ENCODE results near the gene HCFC1.

Gene HCFC1

DNA sequence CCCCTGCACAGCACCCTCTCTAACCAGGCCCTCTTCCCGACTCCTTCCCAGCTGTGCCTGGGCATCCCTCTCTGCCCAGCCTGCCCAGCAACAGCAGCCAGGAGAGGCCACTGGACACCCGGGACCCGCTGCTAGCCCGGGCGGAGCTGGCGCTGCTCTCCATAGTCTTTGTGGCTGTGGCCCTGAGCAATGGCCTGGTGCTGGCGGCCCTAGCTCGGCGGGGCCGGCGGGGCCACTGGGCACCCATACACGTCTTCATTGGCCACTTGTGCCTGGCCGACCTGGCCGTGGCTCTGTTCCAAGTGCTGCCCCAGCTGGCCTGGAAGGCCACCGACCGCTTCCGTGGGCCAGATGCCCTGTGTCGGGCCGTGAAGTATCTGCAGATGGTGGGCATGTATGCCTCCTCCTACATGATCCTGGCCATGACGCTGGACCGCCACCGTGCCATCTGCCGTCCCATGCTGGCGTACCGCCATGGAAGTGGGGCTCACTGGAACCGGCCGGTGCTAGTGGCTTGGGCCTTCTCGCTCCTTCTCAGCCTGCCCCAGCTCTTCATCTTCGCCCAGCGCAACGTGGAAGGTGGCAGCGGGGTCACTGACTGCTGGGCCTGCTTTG is 66.0 kb downstream of the HCFC1 start:
- TF ChIP-seq, protein P1, sequence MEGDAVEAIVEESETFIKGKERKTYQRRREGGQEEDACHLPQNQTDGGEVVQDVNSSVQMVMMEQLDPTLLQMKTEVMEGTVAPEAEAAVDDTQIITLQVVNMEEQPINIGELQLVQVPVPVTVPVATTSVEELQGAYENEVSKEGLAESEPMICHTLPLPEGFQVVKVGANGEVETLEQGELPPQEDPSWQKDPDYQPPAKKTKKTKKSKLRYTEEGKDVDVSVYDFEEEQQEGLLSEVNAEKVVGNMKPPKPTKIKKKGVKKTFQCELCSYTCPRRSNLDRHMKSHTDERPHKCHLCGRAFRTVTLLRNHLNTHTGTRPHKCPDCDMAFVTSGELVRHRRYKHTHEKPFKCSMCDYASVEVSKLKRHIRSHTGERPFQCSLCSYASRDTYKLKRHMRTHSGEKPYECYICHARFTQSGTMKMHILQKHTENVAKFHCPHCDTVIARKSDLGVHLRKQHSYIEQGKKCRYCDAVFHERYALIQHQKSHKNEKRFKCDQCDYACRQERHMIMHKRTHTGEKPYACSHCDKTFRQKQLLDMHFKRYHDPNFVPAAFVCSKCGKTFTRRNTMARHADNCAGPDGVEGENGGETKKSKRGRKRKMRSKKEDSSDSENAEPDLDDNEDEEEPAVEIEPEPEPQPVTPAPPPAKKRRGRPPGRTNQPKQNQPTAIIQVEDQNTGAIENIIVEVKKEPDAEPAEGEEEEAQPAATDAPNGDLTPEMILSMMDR (IDR thresholded peaks at IDR 0.05; ENCODE audit: insufficient read depth, missing control alignments), result no peak
- DNase-seq (ENCODE audit: insufficient read length, low spot score), result no peak
- no peak for FAIRE-seq

DNA sequence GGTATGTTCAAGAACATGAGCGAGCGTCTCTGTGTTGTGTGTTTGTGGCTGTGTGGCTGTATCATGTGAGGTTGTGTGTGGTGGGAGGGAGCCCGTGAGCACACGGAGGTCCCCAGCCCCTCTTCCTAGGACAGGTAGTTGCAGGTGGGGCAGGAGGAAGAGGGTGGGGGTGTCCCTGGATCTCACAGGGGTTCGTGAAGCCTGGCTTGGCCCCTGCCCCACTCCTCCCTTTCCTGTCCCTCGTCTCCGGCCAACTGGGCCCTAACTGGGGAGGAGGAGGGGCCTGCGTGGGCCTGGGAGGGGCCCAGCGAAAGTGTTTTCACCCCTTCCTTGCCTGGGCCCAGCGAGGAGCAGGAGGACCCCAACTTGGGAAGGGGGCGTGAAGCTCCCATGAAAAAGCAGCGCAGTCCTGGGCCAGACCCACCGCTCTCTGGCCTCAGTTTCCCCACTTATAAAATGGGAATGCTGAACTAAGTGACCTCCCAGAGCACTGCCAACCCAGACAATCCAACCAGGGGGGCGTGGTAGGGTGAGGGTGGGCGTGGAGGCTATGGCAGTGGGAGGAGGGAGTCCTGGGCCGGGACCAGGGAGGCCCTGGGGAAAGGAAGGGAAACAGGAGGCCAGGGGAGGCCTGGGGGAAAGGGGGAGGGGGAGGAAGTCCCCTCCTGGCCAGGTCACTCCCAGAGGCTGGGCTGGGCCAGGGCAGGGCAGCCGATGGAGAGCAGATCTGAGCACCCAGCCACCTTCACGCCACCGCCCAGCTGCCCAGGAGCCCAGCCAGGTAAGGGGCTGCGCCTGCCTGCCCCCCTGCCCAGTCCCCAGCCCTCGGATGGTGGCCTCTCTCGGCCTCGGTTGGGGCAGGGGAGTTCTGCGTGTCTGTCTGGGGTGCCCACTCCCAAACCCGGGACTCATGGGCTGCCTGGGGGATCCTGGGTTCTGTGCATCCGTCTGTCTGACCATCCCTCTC is 67.3 kb downstream of the HCFC1 start, which contains the start of gene AVPR2:
AVPR2 (plus strand) TSS at position 683 of the 967 bp plus-strand sequence. CDS start 473 bp downstream, outside the sequence.
- DNase-seq (ENCODE audit: insufficient read length, low spot score) (no peak), FAIRE-seq (no peak)
- TF ChIP-seq, protein P1 (IDR thresholded peaks at IDR 0.05; ENCODE audit: insufficient read depth, missing control alignments), result no peak

GRCh38 chrX:153903238-153903980 is 68.2 kb downstream of the HCFC1 start:
- TF ChIP-seq, protein P1 (IDR thresholded peaks at IDR 0.05; ENCODE audit: insufficient read depth, missing control alignments), result no peak
- FAIRE-seq (no peak), DNase-seq (ENCODE audit: insufficient read length, low spot score) (no peak)

DNA sequence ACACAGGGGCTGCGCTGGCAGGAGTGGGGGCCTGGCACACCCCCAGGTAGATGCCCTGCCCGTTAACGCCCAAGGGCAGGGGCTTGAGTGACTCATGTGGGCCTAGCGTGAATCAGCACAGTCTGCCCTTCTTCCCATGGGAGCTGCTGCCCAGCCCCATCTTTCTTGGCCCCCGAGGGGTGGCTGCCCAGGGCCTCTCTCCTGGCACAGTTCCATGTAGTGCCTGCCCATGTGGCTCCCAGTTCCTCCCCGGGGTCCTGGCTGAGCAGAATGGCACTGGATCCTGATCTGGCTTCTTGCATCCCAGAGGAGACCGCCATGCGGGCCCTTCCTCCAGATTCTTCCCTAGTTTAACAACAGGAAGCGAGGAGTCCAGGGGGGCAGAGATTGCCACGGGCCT is 69.2 kb downstream of the HCFC1 start:
- FAIRE-seq (no peak), DNase-seq (ENCODE audit: insufficient read length, low spot score) (no peak)
- TF ChIP-seq, protein P1 (IDR thresholded peaks at IDR 0.05; ENCODE audit: insufficient read depth, missing control alignments), result no peak

DNA sequence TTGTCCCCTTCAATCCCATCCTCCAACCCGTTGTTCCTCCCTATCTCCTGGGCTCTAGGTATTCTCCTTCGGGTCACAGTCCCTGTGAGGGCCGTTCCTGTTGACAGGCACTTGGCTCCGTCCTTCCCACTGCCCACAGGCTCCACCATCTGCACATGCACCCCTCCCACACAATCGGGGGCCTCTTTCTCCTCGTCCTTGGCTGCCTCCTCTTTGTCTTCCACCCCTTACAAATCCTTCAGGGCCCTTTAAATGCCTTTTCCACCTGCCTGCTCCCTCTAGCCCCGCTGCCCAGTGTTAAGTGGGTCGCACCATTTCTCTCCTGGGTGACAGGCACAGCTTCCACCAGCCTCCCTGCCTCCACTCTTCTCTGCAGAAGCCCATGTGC is 69.9 kb downstream of the HCFC1 start:
- FAIRE-seq, result no peak
- TF ChIP-seq, protein P1 (IDR thresholded peaks at IDR 0.05; ENCODE audit: insufficient read depth, missing control alignments), result no peak
- DNase-seq (ENCODE audit: insufficient read length, low spot score), result no peak

DNA sequence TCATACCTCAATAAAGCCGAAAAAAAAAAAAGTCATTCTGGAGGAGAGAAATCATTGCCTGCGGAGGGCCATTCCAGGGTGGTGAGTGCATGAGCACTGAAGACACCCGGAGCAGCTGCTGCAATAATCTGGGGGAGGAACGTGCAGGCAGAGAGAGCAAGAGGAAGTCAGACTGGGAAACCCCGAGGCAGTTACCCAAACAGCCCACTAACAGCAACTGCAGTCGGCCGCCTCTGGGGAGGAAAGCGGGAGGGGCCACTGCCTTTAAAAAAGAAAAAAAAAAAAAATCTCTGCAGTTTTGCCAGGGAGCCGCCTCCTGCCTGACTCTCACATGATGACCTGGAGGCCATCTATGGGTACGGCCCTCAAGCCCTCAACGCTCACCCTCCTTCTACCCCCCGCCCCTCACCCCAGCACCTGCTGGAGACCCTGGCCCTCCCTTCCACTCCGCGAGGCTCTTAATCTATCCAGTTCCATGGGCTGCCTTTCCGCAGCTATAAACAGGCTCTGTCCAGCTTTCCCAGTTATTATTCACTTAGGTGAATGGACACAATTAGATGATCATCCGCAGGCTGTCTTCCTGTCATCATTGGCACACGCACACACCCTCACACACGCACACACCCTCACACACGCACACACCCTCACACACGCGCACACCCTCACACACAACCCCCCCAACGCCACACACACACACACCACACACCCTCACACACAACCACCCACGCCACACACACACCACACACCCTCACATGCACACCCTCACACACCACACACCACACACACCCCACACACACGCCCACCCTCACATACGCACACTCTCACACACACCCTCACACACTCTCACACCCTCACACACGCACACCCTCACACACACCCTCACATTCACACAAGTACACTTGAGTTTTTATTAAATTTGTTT is 70.5 kb downstream of the HCFC1 start:
- TF ChIP-seq, protein P1 (IDR thresholded peaks at IDR 0.05; ENCODE audit: insufficient read depth, missing control alignments), result no peak
- FAIRE-seq (no peak), DNase-seq (ENCODE audit: insufficient read length, low spot score) (no peak)
